ENCODE results near the gene CRADD. TPM values are rescaled to one million over a fixed set of nuclear protein-coding genes. Genes with fewer than 3 reads are reported as not detected.
"Not testable (repeated sequence)": the region's sequence is repeated elsewhere in the genome, so short reads cannot be mapped to it uniquely, and the experiment has no call there.

Gene CRADD
- total RNA-seq, 2 donors from 2014 or later = 9.6 to 10.1 TPM

DNA sequence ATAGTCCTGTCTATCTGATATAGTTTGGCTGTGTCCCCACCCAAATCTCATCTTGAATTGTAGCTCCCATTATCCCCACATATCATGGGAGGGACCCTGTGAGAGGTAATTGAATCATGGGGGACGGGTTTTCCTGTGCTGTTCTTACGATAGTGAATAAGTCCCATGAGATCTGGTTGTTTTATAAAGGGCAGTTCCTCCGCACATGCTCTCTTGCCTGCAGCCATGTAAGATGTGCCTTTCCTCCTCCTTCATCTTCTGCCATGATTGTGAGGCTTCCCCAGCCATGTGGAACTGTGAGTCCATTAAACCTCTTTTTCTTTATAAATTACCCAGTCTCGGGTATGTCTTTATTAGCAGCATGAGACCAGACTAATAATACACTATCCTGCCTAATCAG, 251.9 kb downstream of the CRADD start:
- peaks cover 7 to 23% of the 10 kb centered on the region in 2 donors for H3K9me3 Mint-ChIP-seq
- ATAC-seq; DNase-seq (ENCODE audit: low spot score in 2 of 2); H3K27ac Mint-ChIP-seq: not testable (repeated sequence)
- peaks cover 8 to 19% of the 10 kb centered on the region in 2 donors for H3K36me3 Mint-ChIP-seq

DNA sequence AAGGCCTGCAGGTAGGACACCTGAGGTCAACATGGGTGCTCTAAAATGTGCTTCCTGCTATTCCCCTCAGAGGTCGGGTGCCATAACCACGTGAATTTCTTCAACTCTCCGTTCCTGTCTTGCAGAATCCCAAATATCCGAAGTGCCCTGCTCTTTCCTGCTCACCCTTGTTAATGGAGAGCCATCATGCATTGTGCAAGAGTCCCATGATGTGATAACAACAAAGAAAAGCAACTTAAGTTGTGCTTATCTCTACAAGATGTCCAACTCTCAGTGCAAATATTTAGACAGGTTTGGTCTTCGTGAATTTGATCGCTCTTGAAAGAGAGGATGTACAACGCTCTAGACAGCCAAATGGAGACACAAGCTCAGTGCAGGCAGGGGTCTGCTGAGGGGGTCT, 260.6 kb downstream of the CRADD start:
- ATAC-seq = no peak
- Mint-ChIP-seq H3K9me3 (peaks cover 18 to 26% of the 10 kb centered on the region in 2 donors), H3K27ac (no peak overlapping the region)

DNA sequence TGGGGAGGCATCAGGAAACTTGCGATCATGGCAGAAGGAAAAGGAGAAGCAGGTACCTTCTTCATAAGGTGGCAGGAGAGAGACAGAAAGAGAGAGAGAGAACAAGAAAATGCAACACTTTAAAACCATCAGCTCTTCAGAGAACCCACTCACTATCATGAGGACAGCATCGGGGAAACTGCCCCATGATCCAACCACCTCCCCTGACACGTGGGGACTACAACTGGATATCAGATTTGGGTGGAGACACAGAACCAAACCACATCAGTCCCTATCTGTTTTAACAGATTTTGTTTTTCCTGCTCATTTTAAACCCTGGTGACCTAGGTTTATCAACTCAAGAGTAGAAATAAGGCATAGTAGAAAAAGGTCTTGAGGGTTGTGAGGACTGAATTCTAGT, 261.1 kb downstream of the CRADD start:
- H3K36me3 Mint-ChIP-seq = peaks cover 18 to 28% of the 10 kb centered on the region in 2 donors
- DNase-seq (ENCODE audit: low spot score in 2 of 2) (no peak), ATAC-seq (no peak)
- peaks cover 18 to 24% of the 10 kb centered on the region in 2 donors for H3K9me3 Mint-ChIP-seq
- no peak overlapping the region for H3K27ac Mint-ChIP-seq

More for the DNA sequence above, 260.6 kb downstream of the CRADD start:
- DNase-seq (ENCODE audit: low spot score in 2 of 2) = no peak
- H3K36me3 Mint-ChIP-seq = peaks cover 19 to 28% of the 10 kb centered on the region in 2 donors

DNA sequence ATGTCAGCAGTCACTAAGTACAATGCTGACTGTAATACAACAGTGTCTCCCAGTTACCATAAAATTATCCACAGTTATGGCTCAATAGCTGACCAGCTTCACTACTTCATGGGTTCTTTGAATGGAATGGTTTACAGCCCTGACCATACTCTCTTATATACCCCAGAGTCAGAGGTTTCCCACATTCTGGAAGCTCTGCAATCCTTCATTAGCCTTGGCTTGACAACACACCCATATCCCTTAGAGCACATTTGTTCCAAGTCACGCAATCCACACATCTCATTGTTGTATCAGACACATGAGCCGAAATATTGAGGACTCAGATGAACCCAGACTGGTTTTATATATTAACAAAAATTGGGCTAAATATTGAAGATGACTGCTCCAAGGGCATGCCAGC, 261.8 kb downstream of the CRADD start:
- Mint-ChIP-seq H3K9me3 (peaks cover 18 to 19% of the 10 kb centered on the region in 2 donors), H3K36me3 (peaks cover 11 to 28% of the 10 kb centered on the region in 2 donors), H3K27ac (no peak overlapping the region)
- no peak for DNase-seq (ENCODE audit: low spot score in 2 of 2)
- no peak for ATAC-seq

DNA sequence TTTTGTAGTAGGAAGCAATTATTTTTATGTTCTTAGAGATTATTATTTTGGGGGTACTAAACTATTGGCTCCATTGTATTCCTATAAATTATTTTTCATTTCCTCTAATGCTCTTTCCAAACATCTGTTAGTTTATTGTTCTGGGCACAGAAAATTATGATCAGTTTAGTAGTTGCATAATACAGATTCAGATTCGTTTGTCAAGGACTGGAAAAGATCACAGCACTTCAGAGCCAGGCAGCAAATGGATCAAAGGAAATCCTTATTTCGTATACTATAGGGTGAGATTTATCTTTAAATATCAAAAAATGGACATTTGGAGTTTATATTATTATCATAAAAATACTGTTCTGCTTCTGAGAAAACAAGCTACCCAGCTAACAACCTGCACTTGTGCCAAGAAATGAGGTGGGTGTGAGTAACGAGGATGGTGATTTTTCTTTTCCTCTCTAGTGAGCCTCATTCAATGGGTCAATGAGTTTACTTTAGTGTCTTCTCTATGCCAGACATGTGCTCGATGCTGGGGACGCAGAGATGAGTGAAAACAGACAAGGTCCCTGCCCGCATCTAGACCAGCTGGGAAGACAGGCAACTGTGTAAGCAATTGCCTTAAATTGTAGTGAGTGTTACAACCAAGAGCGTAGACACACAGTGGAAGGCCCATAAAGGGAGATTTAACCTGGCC, 262.6 kb downstream of the CRADD start:
- Mint-ChIP-seq H3K36me3 (peaks cover 8 to 27% of the 10 kb centered on the region in 2 donors), H3K27ac (no peak overlapping the region), H3K9me3 (peaks cover 14 to 18% of the 10 kb centered on the region in 2 donors)
- ATAC-seq = no peak
- DNase-seq (ENCODE audit: low spot score in 2 of 2) = no peak

DNA sequence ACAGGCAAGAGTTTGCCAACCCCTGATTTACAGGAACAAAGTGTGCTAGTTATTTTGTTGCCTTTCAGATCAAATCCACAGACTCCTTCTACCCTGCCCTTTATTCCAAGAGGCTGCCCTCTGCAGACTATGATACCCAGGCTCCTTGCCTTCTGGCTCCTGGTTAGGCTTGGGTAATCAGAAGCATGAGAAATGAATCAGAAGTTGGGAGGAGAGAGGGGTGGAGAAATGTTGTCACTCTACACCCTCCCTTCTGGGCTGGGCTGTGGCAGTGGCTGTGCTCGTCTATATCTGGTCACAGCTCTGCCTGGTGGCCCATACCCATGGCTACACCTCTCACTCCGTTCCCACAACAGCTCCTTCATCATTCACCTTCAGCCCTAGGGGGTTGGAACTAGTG, 266.6 kb downstream of the CRADD start:
- DNase-seq (ENCODE audit: low spot score in 2 of 2) (no peak), ATAC-seq (no peak)
- H3K36me3 Mint-ChIP-seq = peaks cover 0 to 5% of the 10 kb centered on the region in 2 donors
- no peaks in the 10 kb centered on the region for H3K9me3 Mint-ChIP-seq
- no peak overlapping the region for H3K27ac Mint-ChIP-seq

DNA sequence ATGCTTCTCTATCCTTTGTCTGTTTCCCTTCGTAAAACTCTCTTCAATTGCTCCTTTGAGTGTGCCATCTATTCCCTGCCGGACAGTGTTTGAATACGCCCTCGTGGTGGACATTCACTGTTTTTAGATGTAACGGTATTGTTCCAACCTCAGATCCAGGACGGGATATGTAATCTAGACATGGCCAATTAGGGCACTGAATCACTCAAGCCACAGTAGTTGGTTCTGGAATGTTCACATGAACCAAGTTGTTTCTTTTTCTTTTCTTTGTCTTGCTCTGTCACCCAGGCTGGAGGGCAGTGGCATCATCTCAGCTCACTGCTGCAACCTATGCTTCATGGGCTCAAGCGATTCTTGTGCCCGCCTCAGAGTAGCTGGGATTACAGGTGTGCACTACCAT, 267.0 kb downstream of the CRADD start:
- ATAC-seq = no peak

More for the DNA sequence above, 267.0 kb downstream of the CRADD start:
- H3K36me3 Mint-ChIP-seq = peaks cover 2 to 6% of the 10 kb centered on the region in 2 donors
- H3K9me3 Mint-ChIP-seq = no peaks in the 10 kb centered on the region
- no peak overlapping the region for H3K27ac Mint-ChIP-seq
- DNase-seq (ENCODE audit: low spot score in 2 of 2) = no peak

Other genes starting within 250 kb of the CRADD start
- 100 to 1,000 TPM; 164 to 188 TPM for gene UBE2N, start 235.4 kb upstream of the CRADD start, total RNA-seq
- 10 to 100 TPM; 60.9 to 64.0 TPM for gene MRPL42, start 209.9 kb upstream of the CRADD start, total RNA-seq
- gene SOCS2, start 104.7 kb upstream of the CRADD start, total RNA-seq = 10 to 100 TPM in 1 of 2 donors, 1 to 10 TPM in 1; 5.1 to 13.1 TPM

All from activated naive CD4-positive, alpha-beta T cell treated with anti-CD3 and anti-CD28 coated beads, Interleukin-2, amount 50 U/mL, for 72 hours (primary cell).